ENCODE measurements around the gene MGMT. TPM values are rescaled to one million over a fixed set of nuclear protein-coding genes. Genes with fewer than 3 reads are reported as not detected.

Gene MGMT
- total RNA-seq, 4 donors from 2014 or later = 18.4 to 30.3 (median 27.9) TPM

DNA sequence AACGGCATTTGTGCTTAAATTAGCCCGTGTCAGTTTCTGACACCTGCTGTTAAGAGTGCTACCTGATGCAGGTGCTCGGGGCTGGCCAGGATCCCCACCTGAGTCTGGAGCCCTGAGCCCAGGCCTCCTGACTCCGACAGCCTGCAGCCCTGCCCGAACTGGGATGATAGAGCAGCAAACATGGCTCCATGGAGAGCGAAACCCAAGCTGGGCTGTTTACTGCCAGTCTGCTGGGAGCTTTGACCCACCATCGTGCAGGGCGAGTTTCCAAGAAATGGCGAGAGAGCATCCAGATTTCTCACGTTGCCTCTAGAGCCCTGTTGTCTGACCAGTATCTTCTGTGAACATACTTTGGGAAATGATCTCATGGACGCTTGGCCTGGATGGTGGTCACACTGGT, 66.2 kb downstream of the MGMT start:
- WGBS = 89% methylated on average over 6 of the region's 11 CpGs
- no peak overlapping the region for H3K27ac ChIP-seq (replicated peaks in 1 of 4)
- H3K4me3 ChIP-seq = no peak overlapping the region
- no peaks in the 10 kb centered on the region for H3K9me3 ChIP-seq
- intact Hi-C loops (cut with DNase I) = no loop called here
- H3K36me3 ChIP-seq = peaks cover 0 to 15% (median 0%) of the 10 kb centered on the region in 4 donors
- peaks cover 9 to 27% (median 19%) of the 10 kb centered on the region in 4 donors for H3K4me1 ChIP-seq
- no peaks in the 10 kb centered on the region for H3K27me3 ChIP-seq
- no peak for DNase-seq (ENCODE audit: extremely low spot score)
- no peak for TF ChIP-seq POLR2A (IDR thresholded peaks at IDR 0.05; ENCODE audit: low read depth)
- TF ChIP-seq, protein P1, sequence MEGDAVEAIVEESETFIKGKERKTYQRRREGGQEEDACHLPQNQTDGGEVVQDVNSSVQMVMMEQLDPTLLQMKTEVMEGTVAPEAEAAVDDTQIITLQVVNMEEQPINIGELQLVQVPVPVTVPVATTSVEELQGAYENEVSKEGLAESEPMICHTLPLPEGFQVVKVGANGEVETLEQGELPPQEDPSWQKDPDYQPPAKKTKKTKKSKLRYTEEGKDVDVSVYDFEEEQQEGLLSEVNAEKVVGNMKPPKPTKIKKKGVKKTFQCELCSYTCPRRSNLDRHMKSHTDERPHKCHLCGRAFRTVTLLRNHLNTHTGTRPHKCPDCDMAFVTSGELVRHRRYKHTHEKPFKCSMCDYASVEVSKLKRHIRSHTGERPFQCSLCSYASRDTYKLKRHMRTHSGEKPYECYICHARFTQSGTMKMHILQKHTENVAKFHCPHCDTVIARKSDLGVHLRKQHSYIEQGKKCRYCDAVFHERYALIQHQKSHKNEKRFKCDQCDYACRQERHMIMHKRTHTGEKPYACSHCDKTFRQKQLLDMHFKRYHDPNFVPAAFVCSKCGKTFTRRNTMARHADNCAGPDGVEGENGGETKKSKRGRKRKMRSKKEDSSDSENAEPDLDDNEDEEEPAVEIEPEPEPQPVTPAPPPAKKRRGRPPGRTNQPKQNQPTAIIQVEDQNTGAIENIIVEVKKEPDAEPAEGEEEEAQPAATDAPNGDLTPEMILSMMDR (IDR thresholded peaks at IDR 0.05) = no peak
- TF ChIP-seq POLR2AphosphoS5 (IDR thresholded peaks at IDR 0.05) = no peak
- TF ChIP-seq EP300 (IDR thresholded peaks at IDR 0.05) = no peak

DNA sequence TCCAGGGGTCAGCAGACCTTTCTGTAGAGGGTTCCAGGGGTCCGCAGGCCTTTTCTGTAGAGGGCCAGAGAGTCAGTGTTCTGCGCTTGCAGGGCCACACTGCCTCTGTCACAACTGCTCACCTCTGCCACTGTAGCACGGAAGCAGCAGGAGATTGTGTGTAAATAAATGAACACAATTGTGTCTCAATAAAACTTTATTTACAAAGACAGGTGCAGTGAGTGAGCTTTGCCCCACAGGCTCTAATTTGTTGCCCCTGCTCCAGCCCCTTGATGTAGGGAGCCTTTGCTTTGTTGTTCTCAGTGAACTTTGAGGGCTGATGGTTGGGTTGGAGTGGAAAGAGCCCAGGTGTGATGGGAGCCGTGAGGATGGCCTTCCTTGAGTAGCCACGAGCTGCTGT, 67.8 kb downstream of the MGMT start:
- Histone ChIP-seq H3K9me3 (no peaks in the 10 kb centered on the region), H3K4me1 (peaks cover 9 to 27% (median 19%) of the 10 kb centered on the region in 4 donors), H3K27me3 (no peaks in the 10 kb centered on the region), H3K36me3 (peaks cover 0 to 19% (median 0%) of the 10 kb centered on the region in 4 donors), H3K27ac (replicated peaks in 1 of 4) (no peak overlapping the region), H3K4me3 (no peak overlapping the region)
- 98% methylated on average over 5 of the region's 5 CpGs for WGBS
- DNase-seq (ENCODE audit: extremely low spot score) = no peak
- no peak for TF ChIP-seq POLR2AphosphoS5 (IDR thresholded peaks at IDR 0.05)
- TF ChIP-seq, protein P1 (IDR thresholded peaks at IDR 0.05) = no peak
- TF ChIP-seq EP300 (IDR thresholded peaks at IDR 0.05) = no peak
- no peak for TF ChIP-seq POLR2A (IDR thresholded peaks at IDR 0.05; ENCODE audit: low read depth)
- intact Hi-C loops (cut with DNase I) = no loop called here

DNA sequence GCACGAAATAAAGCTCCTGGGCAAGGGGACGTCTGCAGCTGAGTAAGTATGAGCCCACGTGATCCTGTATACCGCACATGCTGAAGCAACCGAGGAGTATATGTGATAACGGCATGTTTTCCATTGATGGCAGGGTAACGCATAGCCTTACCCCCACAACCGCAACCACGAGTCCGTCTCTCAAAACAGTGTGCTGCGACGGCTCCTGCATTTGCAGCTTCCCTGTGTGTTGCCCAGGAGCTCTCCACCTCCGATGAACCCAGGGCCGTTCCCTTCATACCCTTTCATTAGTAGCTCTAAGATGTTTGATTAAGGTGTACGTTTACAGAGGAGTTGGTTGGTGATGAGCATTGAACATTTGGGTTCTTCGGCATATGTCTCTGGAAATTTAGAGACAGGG, 69.3 kb downstream of the MGMT start:
- H3K27me3 ChIP-seq = no peaks in the 10 kb centered on the region
- TF ChIP-seq EP300 (IDR thresholded peaks at IDR 0.05) = no peak
- intact Hi-C loops (cut with DNase I) = no loop called here
- WGBS = 95% methylated on average over 16 of the region's 16 CpGs
- no peak overlapping the region for H3K4me3 ChIP-seq
- H3K4me1 ChIP-seq = peaks cover 9 to 17% (median 13%) of the 10 kb centered on the region in 4 donors
- no peak overlapping the region for H3K27ac ChIP-seq (replicated peaks in 1 of 4)
- H3K36me3 ChIP-seq = peaks cover 0 to 19% (median 0%) of the 10 kb centered on the region in 4 donors
- no peaks in the 10 kb centered on the region for H3K9me3 ChIP-seq
- DNase-seq (ENCODE audit: extremely low spot score) = no peak

DNA sequence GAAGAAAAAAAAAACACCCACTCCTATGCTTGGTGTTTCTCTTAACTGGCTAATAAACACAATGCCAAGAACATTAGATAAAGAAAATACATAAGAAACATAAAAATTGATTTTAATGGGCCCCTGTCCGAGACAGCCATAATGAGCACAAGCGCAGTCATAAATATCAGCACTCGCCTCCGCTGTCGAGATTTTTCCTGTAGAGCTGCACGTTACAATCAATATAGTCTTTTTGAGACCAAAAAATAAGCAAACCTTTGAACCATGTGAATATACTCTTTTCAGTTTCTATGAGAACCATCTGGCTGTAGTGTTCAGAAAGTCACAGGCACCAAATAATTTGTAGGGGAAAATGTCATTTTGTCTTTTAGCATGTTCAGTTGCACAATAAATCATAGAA, 70.1 kb downstream of the MGMT start:
- Histone ChIP-seq H3K27me3 (no peaks in the 10 kb centered on the region), H3K36me3 (peaks cover 0 to 19% (median 0%) of the 10 kb centered on the region in 4 donors), H3K27ac (replicated peaks in 1 of 4) (no peak overlapping the region), H3K4me1 (peaks cover 6 to 9% (median 6%) of the 10 kb centered on the region in 4 donors), H3K4me3 (no peak overlapping the region), H3K9me3 (no peaks in the 10 kb centered on the region)
- no peak for DNase-seq (ENCODE audit: extremely low spot score)
- no peak for TF ChIP-seq EP300 (IDR thresholded peaks at IDR 0.05)
- intact Hi-C loops (cut with DNase I) = no loop called here
- 96% methylated on average over 6 of the region's 6 CpGs for WGBS

DNA sequence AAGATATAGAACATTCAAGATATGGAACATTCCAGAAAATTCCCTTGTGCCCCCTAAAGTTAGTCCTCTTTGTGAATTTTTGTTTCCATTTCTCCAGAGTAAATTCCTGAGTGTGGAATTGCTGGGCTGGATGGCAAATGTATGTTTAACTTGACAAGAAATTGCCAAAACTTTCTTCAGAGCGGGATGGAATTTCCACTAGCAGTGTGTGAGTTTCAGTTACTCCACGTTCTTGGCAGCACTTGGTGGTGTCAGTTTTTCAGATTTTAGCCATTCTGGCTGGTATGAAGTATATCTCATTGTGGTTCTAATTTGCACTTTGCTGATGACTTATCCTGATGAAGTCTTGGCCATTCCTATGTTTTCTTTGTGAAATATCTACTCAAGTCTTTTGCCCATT, 71.2 kb downstream of the MGMT start:
- no peak for DNase-seq (ENCODE audit: extremely low spot score)
- Histone ChIP-seq H3K27ac (replicated peaks in 1 of 4) (no peak overlapping the region), H3K4me1 (peaks cover 0 to 2% (median 0%) of the 10 kb centered on the region in 4 donors), H3K36me3 (peaks cover 0 to 19% (median 0%) of the 10 kb centered on the region in 4 donors), H3K4me3 (no peak overlapping the region), H3K27me3 (no peaks in the 10 kb centered on the region), H3K9me3 (no peaks in the 10 kb centered on the region)
- WGBS = 95% methylated on average over 2 of the region's 2 CpGs
- TF ChIP-seq EP300 (IDR thresholded peaks at IDR 0.05) = no peak
- no peak for TF ChIP-seq POLR2A (IDR thresholded peaks at IDR 0.05; ENCODE audit: low read depth)
- TF ChIP-seq POLR2AphosphoS5 (IDR thresholded peaks at IDR 0.05) = no peak
- TF ChIP-seq, protein P1 (IDR thresholded peaks at IDR 0.05) = no peak
- intact Hi-C loops (cut with DNase I) = no loop called here

DNA sequence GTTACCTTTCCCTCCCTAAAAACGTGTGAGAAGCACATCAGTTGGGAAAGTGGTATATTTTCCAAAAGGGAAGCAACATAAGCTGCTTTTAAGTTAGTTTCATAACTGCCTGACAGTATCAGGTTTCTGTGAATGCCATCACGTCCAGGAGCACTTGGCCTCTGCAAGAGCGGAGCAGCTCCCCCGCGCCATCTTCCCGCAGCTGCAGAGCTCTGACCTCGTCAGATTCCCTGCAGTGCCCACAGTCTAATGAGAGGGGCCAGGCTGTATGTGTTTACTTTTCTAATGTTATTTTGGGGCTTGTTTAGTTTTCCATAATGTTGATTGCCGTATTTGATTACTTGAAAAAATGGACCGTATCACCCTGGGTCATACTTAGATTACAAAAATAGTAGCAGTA, 74.2 kb downstream of the MGMT start:
- intact Hi-C loops (cut with DNase I) = no loop called here
- TF ChIP-seq, protein P1 (IDR thresholded peaks at IDR 0.05) = no peak
- no peak for TF ChIP-seq EP300 (IDR thresholded peaks at IDR 0.05)
- Histone ChIP-seq H3K27me3 (no peaks in the 10 kb centered on the region), H3K27ac (replicated peaks in 1 of 4) (no peak overlapping the region), H3K36me3 (peaks cover 0 to 17% (median 0%) of the 10 kb centered on the region in 4 donors), H3K4me3 (no peak overlapping the region), H3K4me1 (peaks cover 0 to 7% (median 3%) of the 10 kb centered on the region in 4 donors), H3K9me3 (no peaks in the 10 kb centered on the region)
- DNase-seq (ENCODE audit: extremely low spot score) = no peak
- 94% methylated on average over 9 of the region's 9 CpGs for WGBS
